RWPE2 (cell line): ENCODE data around the gene SOSTDC1.

Source experiments
- ATAC-seq: fragments of 200-7000 bp; cut with Tn5 transposase; 3 replicates; pipeline ENCODE4 v1.9.1; 2021; ENCODE audit warnings: low read depth
- DNase-seq: peaks from one replicate; pipeline ENCODE4 v3.0.0-alpha.2; 2020; ENCODE audit warnings: low spot score
- H3K27ac ChIP-seq: fragments of 450-650 bp; 2 replicates; pipeline ENCODE4 v1.5.1; 2017; ENCODE audit warnings: mild to moderate bottlenecking; ENCODE audit not compliant: poor library complexity, severe bottlenecking
- H3K27me3 ChIP-seq: fragments of 250-450 bp; sonication (Bioruptor Pico); 2 replicates; pipeline ENCODE4 v1.5.1; 2021; ENCODE audit warnings: mild to moderate bottlenecking, moderate library complexity; ENCODE audit not compliant: insufficient read depth, poor library complexity, severe bottlenecking
- H3K36me3 ChIP-seq: fragments of 250-450 bp; sonication (Bioruptor Pico); 2 replicates; pipeline ENCODE4 v1.5.1; 2020; ENCODE audit warnings: low read depth, mild to moderate bottlenecking, moderate library complexity
- H3K4me1 ChIP-seq: fragments of 250-450 bp; sonication (Bioruptor Pico); 2 replicates; pipeline ENCODE4 v1.5.1; 2021; ENCODE audit warnings: mild to moderate bottlenecking, moderate library complexity; ENCODE audit not compliant: insufficient read depth, poor library complexity, severe bottlenecking
- H3K4me3 ChIP-seq: fragments of 250-450 bp; sonication (Bioruptor Pico); 2 replicates; pipeline ENCODE4 v1.5.1; 2021; ENCODE audit warnings: mild to moderate bottlenecking, moderate library complexity; ENCODE audit not compliant: severe bottlenecking
- H3K9me3 ChIP-seq: fragments of 250-450 bp; sonication (Bioruptor Pico); 2 replicates; pipeline ENCODE4 v1.5.1; 2021; ENCODE audit warnings: mild to moderate bottlenecking, moderate library complexity; ENCODE audit not compliant: severe bottlenecking
- TF ChIP-seq, protein P1 (sequence below): fragments of 450-650 bp; IDR thresholded peaks from one replicate; pipeline ENCODE4 v1.5.1; 2017; ENCODE audit warnings: mild to moderate bottlenecking, moderate library complexity; ENCODE audit not compliant: poor library complexity, severe bottlenecking

SOSTDC1 gene

GRCh38 chr7:16419126-16419525 lies 46.4 kb downstream of the SOSTDC1 start:
- TF ChIP-seq, protein P1, sequence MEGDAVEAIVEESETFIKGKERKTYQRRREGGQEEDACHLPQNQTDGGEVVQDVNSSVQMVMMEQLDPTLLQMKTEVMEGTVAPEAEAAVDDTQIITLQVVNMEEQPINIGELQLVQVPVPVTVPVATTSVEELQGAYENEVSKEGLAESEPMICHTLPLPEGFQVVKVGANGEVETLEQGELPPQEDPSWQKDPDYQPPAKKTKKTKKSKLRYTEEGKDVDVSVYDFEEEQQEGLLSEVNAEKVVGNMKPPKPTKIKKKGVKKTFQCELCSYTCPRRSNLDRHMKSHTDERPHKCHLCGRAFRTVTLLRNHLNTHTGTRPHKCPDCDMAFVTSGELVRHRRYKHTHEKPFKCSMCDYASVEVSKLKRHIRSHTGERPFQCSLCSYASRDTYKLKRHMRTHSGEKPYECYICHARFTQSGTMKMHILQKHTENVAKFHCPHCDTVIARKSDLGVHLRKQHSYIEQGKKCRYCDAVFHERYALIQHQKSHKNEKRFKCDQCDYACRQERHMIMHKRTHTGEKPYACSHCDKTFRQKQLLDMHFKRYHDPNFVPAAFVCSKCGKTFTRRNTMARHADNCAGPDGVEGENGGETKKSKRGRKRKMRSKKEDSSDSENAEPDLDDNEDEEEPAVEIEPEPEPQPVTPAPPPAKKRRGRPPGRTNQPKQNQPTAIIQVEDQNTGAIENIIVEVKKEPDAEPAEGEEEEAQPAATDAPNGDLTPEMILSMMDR: no peak
- no peak overlapping the region for H3K4me3 ChIP-seq
- ATAC-seq (no peak), DNase-seq (no peak)
- no peaks in the 10 kb centered on the region for H3K27me3 ChIP-seq
- H3K9me3 ChIP-seq: no peaks in the 10 kb centered on the region
- no peak overlapping the region for H3K27ac ChIP-seq
- H3K4me1 ChIP-seq: peaks cover 15% of the 10 kb centered on the region
- H3K36me3 ChIP-seq: no peaks in the 10 kb centered on the region

- Histone ChIP-seq H3K36me3 (no peaks in the 10 kb centered on the region), H3K4me3 (no peak overlapping the region), H3K27ac (no peak overlapping the region), H3K4me1 (peaks cover 15% of the 10 kb centered on the region), H3K9me3 (no peaks in the 10 kb centered on the region), H3K27me3 (no peaks in the 10 kb centered on the region)
- TF ChIP-seq, protein P1: no peak
- no peak for ATAC-seq
- DNase-seq: no peak
Measured at GRCh38 chr7:16417906-16418305, 47.6 kb downstream of the SOSTDC1 start.

- no peaks in the 10 kb centered on the region for H3K9me3 ChIP-seq
- no peaks in the 10 kb centered on the region for H3K27me3 ChIP-seq
- TF ChIP-seq, protein P1: no peak
- no peak overlapping the region for H3K4me3 ChIP-seq
- no peak overlapping the region for H3K27ac ChIP-seq
- DNase-seq (no peak), ATAC-seq (peak; percentile 3; the same call in 2 of the 3 replicates)
- peaks cover 6% of the 10 kb centered on the region for H3K4me1 ChIP-seq
- no peaks in the 10 kb centered on the region for H3K36me3 ChIP-seq
Measured at GRCh38 chr7:16416289-16417282, 49.0 kb downstream of the SOSTDC1 start.

DNA sequence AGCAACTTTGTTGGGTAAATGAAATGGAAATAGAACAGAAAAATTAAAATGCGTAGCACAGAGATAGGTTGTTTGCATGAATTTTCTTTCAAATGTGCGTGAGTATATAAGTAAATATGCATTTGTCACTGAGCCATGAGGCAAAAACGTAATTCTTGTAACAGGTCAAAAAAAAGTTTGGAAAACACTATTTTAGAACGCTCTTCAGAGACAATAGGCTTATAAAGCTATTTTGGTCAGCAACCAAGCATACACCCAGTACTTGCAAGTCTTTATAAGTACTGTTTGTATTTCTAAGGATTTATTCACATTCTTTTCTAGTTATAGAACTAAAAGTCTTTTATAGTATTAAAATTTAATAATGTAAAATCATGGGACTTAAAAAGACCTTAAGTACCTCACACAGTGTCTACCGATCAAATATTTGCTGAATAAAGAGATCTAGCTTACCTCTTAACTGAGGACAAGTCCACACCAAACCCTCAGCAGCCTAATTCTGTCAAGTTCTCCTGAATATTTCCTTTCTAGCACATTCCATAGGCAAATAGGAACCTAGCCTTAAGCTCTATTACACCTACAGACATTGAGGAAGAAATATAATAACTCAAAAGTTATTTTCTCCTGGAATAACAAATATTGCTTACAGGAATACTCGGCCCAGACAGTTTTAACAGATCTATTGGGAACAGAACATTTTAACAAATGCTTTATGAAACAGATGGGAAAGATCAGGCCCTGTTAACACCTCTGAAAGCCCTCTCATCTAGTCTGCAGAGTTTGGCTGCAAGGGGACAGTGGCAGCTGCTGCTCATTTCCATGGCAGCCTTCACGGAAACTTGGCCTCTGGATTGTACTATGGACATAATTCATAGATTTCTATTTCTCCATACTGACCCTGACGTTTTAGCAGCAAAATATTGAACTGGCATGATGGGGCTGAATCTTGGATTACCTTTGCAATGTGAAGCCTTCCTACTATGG lies 53.0 kb downstream of the SOSTDC1 start:
- ATAC-seq (no peak), DNase-seq (no peak)
- H3K4me3 ChIP-seq: no peak overlapping the region
- no peaks in the 10 kb centered on the region for H3K27me3 ChIP-seq
- no peaks in the 10 kb centered on the region for H3K36me3 ChIP-seq
- TF ChIP-seq, protein P1: no peak
- H3K27ac ChIP-seq: no peak overlapping the region
- no peaks in the 10 kb centered on the region for H3K4me1 ChIP-seq
- no peaks in the 10 kb centered on the region for H3K9me3 ChIP-seq
